Bone marrow (tissue), 2 donors: Measurements from ENCODE around the gene TTLL1.

Experiments used
- DNase-seq, 2 donors: peaks; one replicate each; lab custom pipeline; 2025; lab: John Stamatoyannopoulos, UW

The TTLL1 gene

GRCh38 chr22:43088984-43089717 is at the start of gene TTLL1:
Gene TTLL1, minus strand, starts transcription at chr22:43089391. Its CDS starts 13,805 bp downstream, at chr22:43075586.
- peak; percentile 56 to 78 for DNase-seq

- no peak for DNase-seq
These were observed 47.6 kb upstream of the TTLL1 start for GRCh38 chr22:43136801-43137200.

GRCh38 chr22:43136255-43136654 is 47.1 kb upstream of the TTLL1 start:
- peak in 1 of 2 donors; percentile 67 for DNase-seq

GRCh38 chr22:43135565-43135964 is 46.4 kb upstream of the TTLL1 start:
- no peak for DNase-seq

GRCh38 chr22:43134553-43134952 is 45.4 kb upstream of the TTLL1 start:
- DNase-seq, result no peak

- no peak for DNase-seq
These were observed 44.2 kb upstream of the TTLL1 start for GRCh38 chr22:43133401-43133800.

GRCh38 chr22:43131773-43132501 is 42.7 kb upstream of the TTLL1 start:
- DNase-seq, result no peak

GRCh38 chr22:43129426-43130425 is 40.5 kb upstream of the TTLL1 start:
- no peak for DNase-seq

- no peak for DNase-seq
These were observed 39.8 kb upstream of the TTLL1 start for GRCh38 chr22:43128928-43129424.

- no peak for DNase-seq
These were observed 38.9 kb upstream of the TTLL1 start for GRCh38 chr22:43128116-43128515.

- no peak for DNase-seq
These were observed 38.1 kb upstream of the TTLL1 start for GRCh38 chr22:43127166-43127908.

- DNase-seq, result no peak
These were observed 37.4 kb upstream of the TTLL1 start for GRCh38 chr22:43126501-43127165.

- DNase-seq, result no peak
These were observed 29.8 kb upstream of the TTLL1 start for GRCh38 chr22:43118953-43119458.

GRCh38 chr22:43118024-43118849 is 29.0 kb upstream of the TTLL1 start:
- DNase-seq, result no peak

GRCh38 chr22:43116932-43117331 is 27.7 kb upstream of the TTLL1 start:
- no peak for DNase-seq

- no peak for DNase-seq
These were observed 25.8 kb upstream of the TTLL1 start for GRCh38 chr22:43114958-43115357.

GRCh38 chr22:43113526-43114251 is 24.5 kb upstream of the TTLL1 start:
- no peak for DNase-seq

GRCh38 chr22:43110927-43111623 is 21.9 kb upstream of the TTLL1 start:
- no peak for DNase-seq
